H1 (cell line): ENCODE data around the gene MORN4. TPM values are rescaled to one million over a fixed set of nuclear protein-coding genes. Genes with fewer than 3 reads are reported as not detected.

ENCODE experiments used
- CTCF ChIA-PET: fragments of 300-600 bp; sonication (Branson Sonifier 250); formaldehyde crosslinking; loops from one replicate; lab custom pipeline; 2021; ENCODE audit not compliant: partially characterized antibody; lab: Charles Lee
- POLR2A ChIA-PET: fragments of 300-600 bp; sonication (Branson Sonifier 250); formaldehyde crosslinking; loops from one replicate; lab custom pipeline; 2021; ENCODE audit warnings: inconsistent platforms; ENCODE audit not compliant: partially characterized antibody; lab: Charles Lee
- DNase-seq, 2 experiments: peaks; one replicate each; pipeline versions ENCODE4 v3.0.0 to v3.0.0-alpha.2; 2010 to 2022; ENCODE audit warnings: low spot score in 2 of 2, low read depth in 1 of 2, mixed read lengths in 1 of 2
- FAIRE-seq: peaks from 2 replicates; lab custom pipeline; 2011; peaks lifted over from hg19 to GRCh38; lab: Jason Lieb, UNC
- H2AFZ ChIP-seq: 2 replicates; pipeline ENCODE4 v1.8.1; 2012; ENCODE audit warnings: low read length, inconsistent platforms
- H2AK5ac ChIP-seq: 2 replicates; pipeline ENCODE4 v1.6.1; 2013; ENCODE audit warnings: low read depth, low read length
- H2BK120ac ChIP-seq: replicated peaks from 2 replicates; pipeline ENCODE3; 2013; ENCODE audit warnings: low read depth, low read length, inconsistent platforms
- H2BK12ac ChIP-seq: 2 replicates; pipeline ENCODE4 v1.6.1; 2013; ENCODE audit warnings: low read depth, low read length
- H2BK15ac ChIP-seq: 2 replicates; pipeline ENCODE4 v1.6.1; 2013; ENCODE audit warnings: low read length
- H2BK20ac ChIP-seq: 2 replicates; pipeline ENCODE4 v1.6.1; 2013; ENCODE audit warnings: low read length
- H2BK5ac ChIP-seq: 2 replicates; pipeline ENCODE4 v1.6.1; 2013; ENCODE audit warnings: low read depth, low read length
- H3K14ac ChIP-seq: 2 replicates; pipeline ENCODE4 v1.6.1; 2013; ENCODE audit warnings: inconsistent platforms; ENCODE audit not compliant: insufficient read length
- H3K18ac ChIP-seq: 2 replicates; pipeline ENCODE4 v1.6.1; 2013; ENCODE audit warnings: low read length; ENCODE audit errors: extremely low read depth
- H3K23ac ChIP-seq: 2 replicates; pipeline ENCODE4 v1.6.1; 2013; ENCODE audit warnings: inconsistent platforms; ENCODE audit not compliant: insufficient read length
- H3K23me2 ChIP-seq: 2 replicates; pipeline ENCODE4 v1.6.1; 2013; ENCODE audit warnings: low read depth, low read length
- H3K27ac ChIP-seq: 2 replicates; pipeline ENCODE4 v1.6.1; 2011; ENCODE audit warnings: low read depth, low read length, inconsistent platforms
- H3K27me3 ChIP-seq, 4 experiments: replicated peaks in 1 of 4; 1 replicate in 1 of 4; 2 replicates in 3 of 4; pipeline versions ENCODE4 v1.6.1 to v1.8.1; 2011 to 2013; ENCODE audit warnings: low read length in 3 of 4, mild to moderate bottlenecking in 3 of 4, inconsistent platforms in 2 of 4, mixed read lengths in 2 of 4, moderate library complexity in 1 of 4; ENCODE audit not compliant: control insufficient read depth in 3 of 4, insufficient read depth in 3 of 4; ENCODE audit errors: extremely low read depth in 1 of 4
- H3K36me3 ChIP-seq, 4 experiments: 2 replicates each; pipeline versions ENCODE4 v1.6.1 to v1.8.1; 2011 to 2013; ENCODE audit warnings: mild to moderate bottlenecking in 4 of 4, low read length in 3 of 4, moderate library complexity in 2 of 4, control low read depth in 1 of 4, inconsistent platforms in 1 of 4; ENCODE audit not compliant: insufficient read depth in 4 of 4, control insufficient read depth in 2 of 4
- H3K4ac ChIP-seq: replicated peaks from 2 replicates; pipeline ENCODE3; 2013; ENCODE audit warnings: low read length, low read depth, mixed read lengths, inconsistent platforms; ENCODE audit not compliant: insufficient read length
- H3K4me1 ChIP-seq, 4 experiments: replicated peaks in 1 of 4; 1 replicate in 1 of 4; 2 replicates in 3 of 4; pipeline versions ENCODE4 v1.6.1 to v1.8.1; 2011 to 2013; ENCODE audit warnings: low read length in 3 of 4, inconsistent platforms in 2 of 4, mixed read lengths in 1 of 4; ENCODE audit not compliant: insufficient read depth in 4 of 4, control insufficient read depth in 3 of 4
- H3K4me2 ChIP-seq, 2 experiments: 2 replicates each; pipeline versions ENCODE4 v1.6.1 to v1.8.1; 2011 to 2013; ENCODE audit warnings: low read depth in 2 of 2, low read length in 2 of 2, control low read depth in 1 of 2, inconsistent platforms in 1 of 2, mild to moderate bottlenecking in 1 of 2; ENCODE audit not compliant: insufficient read depth in 1 of 2
- H3K4me3 ChIP-seq, 4 experiments: fragments of 200-600, 300-600 bp in 1 of 4; sonication (generic), shearing (Covaris generic), sonication (Bioruptor Twin) in 1 of 4; 2 replicates each; pipeline versions ENCODE4 v1.5.1 to v1.8.1; 2011 to 2016; ENCODE audit warnings: low read length in 4 of 4, low read depth in 3 of 4, control low read depth in 2 of 4, inconsistent platforms in 2 of 4, mild to moderate bottlenecking in 2 of 4, mixed read lengths in 1 of 4, moderate library complexity in 1 of 4; ENCODE audit not compliant: insufficient read depth in 2 of 4; ENCODE audit errors: extremely low read depth in 1 of 4
- H3K56ac ChIP-seq: replicated peaks from 2 replicates; pipeline ENCODE3; 2013; ENCODE audit warnings: low read depth, mild to moderate bottlenecking, mixed read lengths, low read length, inconsistent platforms; ENCODE audit not compliant: insufficient read length
- H3K79me1 ChIP-seq: 2 replicates; pipeline ENCODE4 v1.6.1; 2013; ENCODE audit warnings: low read depth, low read length, control low read depth
- H3K79me2 ChIP-seq, 2 experiments: 2 replicates each; pipeline versions ENCODE4 v1.6.1 to v1.8.1; 2012 to 2013; ENCODE audit warnings: low read length in 2 of 2, mild to moderate bottlenecking in 2 of 2, inconsistent platforms in 1 of 2; ENCODE audit not compliant: insufficient read depth in 2 of 2, control insufficient read depth in 1 of 2
- H3K9ac ChIP-seq, 4 experiments: replicated peaks in 1 of 4; 1 replicate in 1 of 4; 2 replicates in 3 of 4; pipeline versions ENCODE4 v1.6.1 to v1.8.1; 2011 to 2013; ENCODE audit warnings: low read depth in 3 of 4, low read length in 3 of 4, control low read depth in 2 of 4, mild to moderate bottlenecking in 2 of 4, moderate library complexity in 2 of 4, inconsistent platforms in 1 of 4; ENCODE audit errors: extremely low read depth in 1 of 4
- H3K9me3 ChIP-seq, 2 experiments: 2 replicates each; pipeline versions ENCODE4 v1.6.1 to v1.8.1; 2012 to 2013; ENCODE audit warnings: mild to moderate bottlenecking in 2 of 2, moderate library complexity in 2 of 2, control low read depth in 1 of 2, inconsistent platforms in 1 of 2, low read depth in 1 of 2, low read length in 1 of 2, mixed read lengths in 1 of 2; ENCODE audit not compliant: insufficient read depth in 2 of 2
- H4K20me1 ChIP-seq, 2 experiments: replicated peaks in 1 of 2; 2 replicates each; pipeline versions ENCODE3 to v1.8.1; 2011 to 2013; ENCODE audit warnings: inconsistent platforms in 2 of 2, low read length in 2 of 2, mild to moderate bottlenecking in 1 of 2; ENCODE audit not compliant: insufficient read depth in 2 of 2, control insufficient read depth in 1 of 2
- H4K5ac ChIP-seq: 2 replicates; pipeline ENCODE4 v1.6.1; 2013; ENCODE audit warnings: low read length, low read depth, mixed read lengths, inconsistent platforms; ENCODE audit not compliant: insufficient read length
- H4K8ac ChIP-seq: 2 replicates; pipeline ENCODE4 v1.8.0; 2013; ENCODE audit warnings: mild to moderate bottlenecking, moderate library complexity, low read length, inconsistent platforms; ENCODE audit not compliant: insufficient read depth; ENCODE audit errors: extremely low read depth
- H4K91ac ChIP-seq: replicated peaks from 2 replicates; pipeline ENCODE3; 2013; ENCODE audit warnings: low read length, mixed read lengths, inconsistent platforms; ENCODE audit not compliant: insufficient read length
- ATF3 ChIP-seq: IDR thresholded peaks from 2 replicates; pipeline ENCODE4 v1.6.1; 2011; ENCODE audit warnings: low read depth, mild to moderate bottlenecking, low read length; ENCODE audit not compliant: insufficient read depth
- BRCA1 ChIP-seq: IDR thresholded peaks from 2 replicates; pipeline ENCODE4 v1.6.1; 2012; ENCODE audit warnings: low read depth, low read length, improper control_type of control experiment
- CTBP2 ChIP-seq: IDR thresholded peaks from 2 replicates; pipeline ENCODE4 v1.7.0; 2011; ENCODE audit warnings: borderline replicate concordance, mild to moderate bottlenecking, moderate library complexity, mixed read lengths, low read length; ENCODE audit not compliant: insufficient read depth, insufficient read length
- KDM1A ChIP-seq: fragments of 200-600, 300-600 bp; sonication (generic); IDR thresholded peaks from 2 replicates; pipeline ENCODE4 v1.7.1; 2016; ENCODE audit warnings: mild to moderate bottlenecking, low read length, borderline replicate concordance
- KDM5A ChIP-seq: fragments of 200-600 bp; IDR thresholded peaks from 2 replicates; pipeline ENCODE4 v1.7.1; 2012; ENCODE audit warnings: mild to moderate bottlenecking, low read length, inconsistent platforms, mixed read lengths
- RNF2 ChIP-seq: fragments of 200-900, 300-1000 bp; sonication (generic); IDR thresholded peaks from 2 replicates; pipeline ENCODE4 v1.7.1; 2016; ENCODE audit warnings: borderline replicate concordance, low read depth, mild to moderate bottlenecking, antibody characterized with exemption, low read length; ENCODE audit not compliant: poor library complexity, severe bottlenecking; ENCODE audit errors: missing control alignments
- SIX5 ChIP-seq: IDR thresholded peaks from 2 replicates; pipeline ENCODE4 v1.6.1; 2011; ENCODE audit warnings: mild to moderate bottlenecking, low read depth, low read length
- SP4 ChIP-seq: IDR thresholded peaks from 2 replicates; pipeline ENCODE4 v1.6.1; 2012; ENCODE audit warnings: low read length, inconsistent platforms
- SUZ12 ChIP-seq: fragments of 200-600 bp; sonication (generic); IDR thresholded peaks from 2 replicates; pipeline ENCODE4 v1.6.1; 2012; ENCODE audit warnings: mild to moderate bottlenecking, inconsistent platforms, low read length, moderate library complexity, mixed read lengths
- WGBS, 2 experiments: shearing (Covaris generic) in 1 of 2; methylation state at CpG; one replicate each; pipeline versions ENCODE4 v1.1.6 to v1.1.7; 2013 to 2015; ENCODE audit warnings: low lambda C conversion rate in 2 of 2, mixed read lengths in 2 of 2, inconsistent platforms in 1 of 2, low coverage in 1 of 2, missing lambda C conversion rate in 1 of 2; ENCODE audit not compliant: insufficient replicate concordance in 2 of 2, insufficient coverage in 1 of 2, insufficient read length in 1 of 2; ENCODE audit errors: extremely low coverage in 1 of 2, missing lambda C conversion rate in 1 of 2; 5-methylcytosine and 5-hydroxymethylcytosine counted together
- polyA plus RNA-seq, 7 experiments: library from polyadenylated mRNA; depleted of rRNA in 3 of 7; stranded (reverse) in 5 of 7; unstranded in 2 of 7; fragments of >200 nt in 5 of 7; fragments of 200-250 nt in 2 of 7; gene quantifications; 1 replicate in 5 of 7; 2 replicates in 1 of 7; 4 replicates in 1 of 7; pipeline versions ENCODE4 v1.2.1 to v1.2.3, GENCODE V29; 2011 to 2013; ENCODE audit warnings: missing spikeins in 2 of 7, mixed read lengths in 2 of 7
- total RNA-seq: library from RNA; stranded (reverse); fragmentation: NEBNext Ultra II Directional; extraction: Animal tissue kit (Norgen Biotek cat#: 25700); gene quantifications from 2 replicates; pipeline ENCODE4 v1.2.1, GENCODE V29; 2021

Gene MORN4
- total and polyA plus RNA-seq, 2 of the 8 experiments (the other 6 are each of a cell fraction or from before 2014, with no cell fraction given): 13.6 to 22.0 TPM

- no peak overlapping the region for H2BK5ac ChIP-seq
- ChIA-PET POLR2A (no interaction called here), CTCF (interaction anchor here (0.8 to 1.2 kb wide), 2 partner anchors 22 to 71 kb away, joined by 3 read pairs; partner anchors contain the start of gene ANKRD2)
- peaks cover 5% of the 10 kb centered on the region for H3K23me2 ChIP-seq
- no peaks in the 10 kb centered on the region for H3K9me3 ChIP-seq
- no peak overlapping the region for H3K18ac ChIP-seq
- H3K14ac ChIP-seq: no peak overlapping the region
- H3K79me2 ChIP-seq: peaks cover 0 to 51% of the 10 kb centered on the region in 2 experiments; a peak in 2 of 4 replicates
- H3K4me2 ChIP-seq: no peak overlapping the region
- H2AFZ ChIP-seq: no peak overlapping the region
- H3K27ac ChIP-seq: no peak overlapping the region
- DNase-seq (no peak), FAIRE-seq (no peak)
- H3K56ac ChIP-seq: no peak overlapping the region
- H3K23ac ChIP-seq: no peak overlapping the region
- peaks cover 0 to 14% (median 9%) of the 10 kb centered on the region in 4 experiments; a peak in 6 of 8 replicates for H3K36me3 ChIP-seq
- H2BK120ac ChIP-seq: no peak overlapping the region
- H4K5ac ChIP-seq: no peak overlapping the region
- peaks cover 8% of the 10 kb centered on the region for H3K79me1 ChIP-seq
- no peak overlapping the region for H2AK5ac ChIP-seq
- H4K91ac ChIP-seq: no peak overlapping the region
- H3K4me3 ChIP-seq: no peak overlapping the region
- H2BK20ac ChIP-seq: no peak overlapping the region
- 95% methylated on average over 4 of the region's 4 CpGs; no CpG with 5 or more reads in 1 of the 2 experiments for WGBS, 2 experiments
- H3K4ac ChIP-seq: no peak overlapping the region
- H4K8ac ChIP-seq: no peak overlapping the region
- H2BK12ac ChIP-seq: no peak overlapping the region
- H3K27me3 ChIP-seq: no peaks in the 10 kb centered on the region
- TF ChIP-seq ATF3 (no peak), SIX5 (no peak), KDM1A (no peak), CTBP2 (no peak), RNF2 (no peak), SUZ12 (no peak), SP4 (no peak), BRCA1 (no peak), KDM5A (no peak)
- H2BK15ac ChIP-seq: no peak overlapping the region
- H4K20me1 ChIP-seq: peaks cover 0 to 10% of the 10 kb centered on the region in 2 experiments
- peaks cover 4 to 12% (median 5%) of the 10 kb centered on the region in 4 experiments; a peak in 5 of 7 replicates for H3K4me1 ChIP-seq
- no peak overlapping the region for H3K9ac ChIP-seq
Measured at GRCh38 chr10:97643441-97643985, 10.2 kb upstream of the MORN4 start.
